ENCODE results near the gene SRBD1.

SRBD1 gene

DNA sequence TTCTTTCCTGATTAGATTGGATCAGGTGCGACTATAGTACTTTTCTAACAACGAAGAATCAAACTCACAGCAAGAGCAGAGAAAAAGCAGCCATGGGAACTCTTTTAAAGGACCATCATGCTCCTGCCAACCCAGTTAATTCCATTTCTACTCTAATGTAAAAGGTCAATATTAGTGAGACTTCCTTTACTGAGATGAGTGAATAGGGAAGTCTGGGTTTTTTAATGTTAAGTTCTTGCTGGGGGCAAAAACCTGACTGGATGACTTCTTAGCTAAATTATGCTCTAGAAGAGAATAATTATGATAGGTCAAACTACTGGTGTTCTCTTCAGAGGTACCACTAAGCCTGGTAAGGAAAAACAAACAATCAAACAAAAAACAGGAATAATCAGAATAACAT is 8.4 kb downstream of the SRBD1 start:
- in situ Hi-C loops (cut with MboI; ENCODE audit: low sequenced_read_pairs) = no loop called here

DNA sequence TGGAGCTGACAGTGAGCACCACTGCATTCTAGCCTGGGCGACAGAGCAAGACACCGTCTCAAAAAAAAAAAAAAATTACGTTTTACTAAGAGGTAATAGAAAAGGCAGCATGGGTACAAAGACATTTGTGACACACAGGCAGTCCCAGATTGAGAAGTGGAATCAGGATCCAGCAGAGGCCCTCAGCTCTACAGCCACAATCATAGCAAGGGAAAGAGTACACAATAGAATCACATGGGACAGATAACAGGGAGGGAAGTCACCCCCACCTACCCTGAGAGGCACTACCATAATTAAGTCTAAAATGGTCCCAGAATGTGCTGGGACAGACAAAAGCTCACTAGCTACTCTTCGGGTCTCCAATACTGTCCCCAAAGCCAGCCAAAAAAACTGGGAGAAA is 12.5 kb downstream of the SRBD1 start:
- in situ Hi-C loops (cut with MboI; ENCODE audit: low sequenced_read_pairs) = loop anchor here (25.0 kb wide), 1 partner anchor 611 kb away; no protein-coding TSS in a partner anchor

DNA sequence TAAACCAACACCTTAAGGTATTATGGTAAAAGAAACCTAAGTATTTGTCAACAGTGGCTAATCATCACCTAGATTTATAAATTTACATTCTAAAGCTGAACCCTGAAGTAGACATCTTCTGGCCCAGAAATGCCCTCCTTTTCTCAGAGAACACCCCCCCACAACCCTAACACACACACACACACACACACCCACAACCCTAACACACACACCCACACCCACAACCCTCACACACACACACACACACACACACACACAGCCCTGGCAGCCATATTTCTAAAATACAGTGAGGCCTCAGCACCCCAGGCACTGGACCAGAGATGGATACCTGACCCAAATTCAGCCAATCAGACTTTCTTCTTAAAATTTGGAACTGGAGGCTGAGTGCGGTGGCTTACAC is 14.3 kb downstream of the SRBD1 start:
- in situ Hi-C loops (cut with MboI; ENCODE audit: low sequenced_read_pairs) = loop anchor here (25.0 kb wide), 1 partner anchor 609 kb away; no protein-coding TSS in a partner anchor

DNA sequence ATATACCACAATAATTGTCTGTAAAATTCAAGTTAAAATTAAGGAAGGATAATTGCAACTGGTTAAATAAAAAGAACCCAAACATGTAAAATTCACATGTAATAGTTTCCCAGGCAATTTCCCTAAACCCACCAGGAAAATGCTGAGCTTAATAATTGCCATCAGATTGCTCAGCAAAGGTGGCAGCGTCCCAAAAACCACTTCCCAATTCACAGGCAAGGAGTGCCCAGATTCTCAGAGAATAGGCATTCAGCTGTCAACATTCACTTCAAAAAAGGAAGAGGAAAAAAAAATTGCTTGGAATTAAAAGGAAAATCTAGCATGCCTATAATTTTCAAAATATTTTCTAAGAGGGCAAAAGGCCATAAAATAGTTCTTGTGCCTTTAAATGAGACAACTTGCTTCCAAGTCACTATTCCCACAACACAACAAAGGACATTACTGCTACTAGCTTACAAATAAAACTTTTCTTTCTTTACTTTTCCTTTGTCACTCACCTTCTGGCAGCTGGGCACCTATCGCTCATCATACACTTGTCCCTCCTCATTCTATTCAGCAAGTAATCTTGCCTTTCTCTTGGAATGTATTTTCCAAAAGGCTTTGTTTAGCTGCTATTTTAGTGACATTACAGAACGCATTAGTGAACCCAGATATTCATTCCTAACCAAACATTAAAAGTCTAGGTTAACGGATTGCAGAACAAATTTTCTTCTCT is 15.2 kb downstream of the SRBD1 start:
- in situ Hi-C loops (cut with MboI; ENCODE audit: low sequenced_read_pairs) = loop anchor here (25.0 kb wide), 1 partner anchor 609 kb away; no protein-coding TSS in a partner anchor

DNA sequence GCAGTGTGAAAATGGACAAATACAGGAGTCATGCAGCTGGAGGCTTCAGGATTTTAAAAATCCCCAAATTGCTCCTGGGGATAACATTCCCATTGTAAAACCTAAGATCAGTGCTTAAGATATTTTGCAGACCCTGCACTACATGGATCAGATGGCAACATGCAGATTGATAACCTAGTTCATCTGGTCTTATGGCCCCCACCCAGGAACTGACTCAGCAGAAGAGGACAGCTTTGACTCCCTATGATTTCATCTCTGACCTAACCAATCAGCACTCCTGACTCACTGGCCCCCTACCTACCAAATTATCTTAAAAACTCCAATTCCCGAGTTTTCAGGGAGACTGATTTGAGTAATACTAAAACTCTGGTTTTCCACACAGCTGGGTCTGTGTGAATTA is 20.0 kb downstream of the SRBD1 start:
- in situ Hi-C loops (cut with MboI; ENCODE audit: low sequenced_read_pairs) = loop anchor here (25.0 kb wide), 1 partner anchor 604 kb away; no protein-coding TSS in a partner anchor

DNA sequence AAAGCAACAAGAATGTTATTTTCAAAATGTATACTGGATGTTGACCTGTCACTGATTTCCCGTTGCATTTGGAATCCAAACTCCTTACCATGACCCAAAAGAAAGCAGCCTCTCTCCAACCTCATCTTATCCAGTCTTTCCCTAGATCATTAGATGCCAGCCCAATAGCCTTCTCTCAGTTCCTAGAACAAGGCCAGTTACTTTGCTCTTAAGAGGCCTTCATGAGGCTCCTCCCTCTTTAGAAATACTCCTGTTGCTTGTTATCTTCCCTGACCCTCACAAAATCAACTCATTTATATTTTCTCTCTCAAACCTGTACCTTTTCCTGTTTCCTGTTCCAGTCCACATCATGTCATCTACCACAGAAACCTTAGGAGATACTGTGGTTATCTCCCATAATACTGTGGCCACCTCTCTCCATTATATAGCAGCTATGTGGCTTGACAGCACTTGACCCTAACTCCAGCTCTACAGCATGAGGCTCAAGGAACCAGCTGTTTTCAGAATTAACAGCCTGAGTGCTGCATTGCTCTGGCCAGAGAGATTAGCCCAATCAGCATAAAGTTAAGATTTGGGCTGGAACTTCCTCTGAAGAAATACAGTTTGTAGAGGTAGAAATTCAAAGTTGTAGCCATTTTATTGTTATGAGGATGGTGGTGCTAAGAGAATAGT is 22.8 kb downstream of the SRBD1 start:
- in situ Hi-C loops (cut with MboI; ENCODE audit: low sequenced_read_pairs) = loop anchor here (25.0 kb wide), 1 partner anchor 601 kb away; no protein-coding TSS in a partner anchor

DNA sequence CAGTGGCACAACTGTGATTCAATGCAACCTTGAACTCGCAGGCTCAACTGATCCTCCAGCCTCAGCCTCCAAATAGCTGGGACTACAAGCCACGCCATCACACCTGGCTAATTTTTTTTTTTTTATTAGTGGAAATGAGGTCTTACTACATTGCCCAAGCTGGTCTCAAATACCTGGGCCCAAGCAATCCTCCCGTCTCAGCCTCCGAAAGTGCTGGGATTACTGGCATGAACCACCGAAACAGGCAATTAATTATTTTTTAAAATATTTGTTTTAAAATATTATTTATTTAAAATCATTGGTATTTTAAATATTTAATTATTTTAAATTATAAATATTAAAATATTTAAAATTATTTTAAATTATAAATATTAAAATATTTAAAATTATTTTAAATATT is 24.5 kb downstream of the SRBD1 start:
- in situ Hi-C loops (cut with MboI; ENCODE audit: low sequenced_read_pairs) = loop anchor here (25.0 kb wide), 1 partner anchor 599 kb away; no protein-coding TSS in a partner anchor

DNA sequence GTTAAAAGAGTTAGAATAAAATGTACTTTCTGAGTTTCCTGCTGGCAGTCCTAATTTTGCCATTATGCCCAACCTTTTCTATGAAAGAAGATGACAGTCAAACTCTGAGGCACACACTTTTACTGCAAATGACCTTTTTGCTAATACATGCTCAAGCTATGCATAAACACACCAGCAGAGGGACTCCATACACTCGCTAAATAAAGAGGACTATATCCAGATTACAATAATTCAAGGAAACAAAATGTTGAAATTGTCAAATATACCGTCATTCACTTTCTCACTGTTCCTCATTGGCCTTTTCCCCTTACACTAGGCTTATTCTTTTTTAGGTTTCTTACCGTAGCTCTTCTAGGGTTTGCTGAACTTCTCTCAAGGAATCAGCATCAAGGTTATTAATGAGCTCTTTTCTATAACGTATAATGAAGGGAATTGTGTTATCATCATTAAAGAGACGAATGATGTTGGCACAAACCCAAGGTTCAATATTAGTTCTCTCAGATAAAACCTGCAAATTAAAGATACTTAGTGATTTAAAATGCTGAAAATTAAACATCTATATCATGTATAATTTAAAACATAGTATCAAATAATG is 25.7 kb downstream of the SRBD1 start:
- in situ Hi-C loops (cut with MboI; ENCODE audit: low sequenced_read_pairs) = loop anchor here (25.0 kb wide), 1 partner anchor 598 kb away; no protein-coding TSS in a partner anchor

DNA sequence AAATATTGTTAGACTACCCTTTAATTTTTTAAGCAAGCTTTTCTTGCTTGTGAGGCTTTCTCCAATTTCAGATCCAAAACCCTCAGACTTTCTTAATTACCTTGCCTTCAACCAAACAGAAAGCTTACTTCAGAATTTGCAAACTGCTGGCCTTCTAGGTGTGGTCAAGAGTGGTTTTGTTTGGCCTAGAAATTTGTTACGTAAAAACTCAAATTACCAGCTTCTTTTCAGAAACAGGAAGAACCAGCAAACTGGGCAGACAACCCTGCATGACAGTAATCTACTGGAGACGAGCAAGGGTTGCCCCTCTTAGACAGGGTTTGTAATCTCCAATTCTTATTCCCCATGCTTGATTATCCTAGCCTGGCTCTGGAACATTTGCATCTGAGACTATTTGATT is 27.1 kb downstream of the SRBD1 start:
- in situ Hi-C loops (cut with MboI; ENCODE audit: low sequenced_read_pairs) = loop anchor here (25.0 kb wide), 1 partner anchor 597 kb away; no protein-coding TSS in a partner anchor

DNA sequence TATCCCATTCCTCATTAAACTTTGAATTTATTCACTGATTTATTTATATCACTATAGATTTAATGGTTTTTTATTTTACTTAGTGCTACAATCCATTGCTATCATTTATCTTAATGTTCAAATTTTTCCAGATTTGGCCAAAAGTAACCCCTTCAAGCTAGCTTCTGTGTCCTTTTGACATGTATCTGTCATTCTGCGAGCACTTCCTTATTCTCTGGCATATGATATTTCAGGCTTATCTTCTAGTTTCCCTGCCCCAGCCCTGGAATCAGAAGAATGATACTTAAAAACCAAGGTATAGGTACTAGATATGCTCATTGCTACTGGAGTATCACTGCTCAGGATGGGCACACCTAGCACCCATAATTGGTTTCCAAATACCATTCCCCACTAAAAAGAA is 28.5 kb downstream of the SRBD1 start:
- in situ Hi-C loops (cut with MboI; ENCODE audit: low sequenced_read_pairs) = loop anchor here (25.0 kb wide), 1 partner anchor 595 kb away; no protein-coding TSS in a partner anchor

DNA sequence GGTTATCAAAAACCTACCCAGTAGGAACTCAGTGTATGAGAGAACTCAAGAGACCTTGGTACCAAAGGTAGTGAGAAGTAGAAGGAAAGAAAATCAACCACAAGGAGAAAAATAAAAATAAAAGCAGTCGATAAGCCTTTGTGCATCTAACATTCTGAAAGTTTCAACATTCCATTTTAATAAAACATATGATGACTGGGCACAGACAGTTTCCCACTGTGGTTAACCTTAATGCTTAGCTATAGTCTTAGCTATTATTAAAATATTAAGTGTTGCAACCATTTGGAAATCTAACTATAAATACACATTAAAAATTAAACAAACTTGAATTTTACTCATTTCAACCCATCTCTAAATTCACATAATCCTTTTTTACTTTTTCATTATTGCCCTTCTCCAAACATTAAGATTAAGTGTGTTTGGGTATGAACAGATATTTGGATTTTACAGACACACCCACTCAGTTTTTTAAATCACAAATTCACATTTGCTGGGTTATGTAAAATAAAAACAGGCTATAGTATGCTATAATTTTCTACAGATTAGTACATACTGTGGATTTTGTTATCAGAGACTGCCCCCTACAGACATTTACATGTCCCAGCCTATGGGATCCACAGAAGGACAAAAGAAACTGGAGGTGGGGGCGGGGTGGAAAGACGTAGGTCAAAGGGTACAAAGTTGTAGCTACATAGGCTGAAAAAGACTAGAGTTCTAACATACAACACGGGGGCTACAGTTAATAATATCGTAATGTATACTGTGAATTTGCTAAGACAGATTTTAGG is 32.8 kb downstream of the SRBD1 start:
- in situ Hi-C loops (cut with MboI; ENCODE audit: low sequenced_read_pairs) = loop anchor here (25.0 kb wide), 1 partner anchor 591 kb away; no protein-coding TSS in a partner anchor

DNA sequence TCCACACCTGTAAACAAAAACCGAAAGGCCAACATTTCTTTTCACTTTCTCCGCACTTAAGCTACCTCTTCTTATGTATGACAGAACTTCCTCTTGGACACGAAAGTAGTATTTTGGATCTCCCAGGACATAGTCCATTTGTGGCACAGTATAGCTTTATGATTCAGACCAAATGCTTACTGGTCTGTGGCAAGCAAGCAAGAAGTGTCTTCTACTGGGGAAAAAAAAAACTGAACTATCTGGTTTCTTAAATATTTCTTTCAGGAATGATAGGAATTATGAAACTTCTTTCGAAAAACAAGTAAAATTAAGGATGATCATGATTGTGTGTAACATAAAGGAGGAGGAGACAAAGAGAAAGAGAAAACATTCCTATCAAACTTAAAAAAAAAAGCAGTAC is 33.6 kb downstream of the SRBD1 start:
- in situ Hi-C loops (cut with MboI; ENCODE audit: low sequenced_read_pairs) = loop anchor here (25.0 kb wide), 1 partner anchor 590 kb away; no protein-coding TSS in a partner anchor

DNA sequence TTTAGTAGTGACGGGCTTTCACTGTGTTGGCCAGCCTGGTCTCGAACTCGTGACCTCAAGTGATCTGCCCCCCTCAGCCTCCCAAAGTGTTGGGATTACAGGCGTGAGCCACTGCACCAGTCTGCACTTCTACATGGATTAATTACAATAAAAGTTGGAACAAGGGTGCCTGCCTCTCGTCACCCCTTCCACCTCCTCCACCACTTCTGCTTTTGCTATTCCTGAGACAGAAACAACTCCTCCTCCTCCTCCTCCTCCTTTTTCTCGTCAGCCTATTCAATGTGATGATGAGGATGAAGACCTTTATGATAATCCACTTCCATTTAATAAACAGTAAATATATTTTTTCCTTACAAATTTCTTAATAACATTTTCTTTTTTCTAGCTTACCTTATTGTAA is 35.2 kb downstream of the SRBD1 start:
- in situ Hi-C loops (cut with MboI; ENCODE audit: low sequenced_read_pairs) = loop anchor here (25.0 kb wide), 1 partner anchor 589 kb away; no protein-coding TSS in a partner anchor

DNA sequence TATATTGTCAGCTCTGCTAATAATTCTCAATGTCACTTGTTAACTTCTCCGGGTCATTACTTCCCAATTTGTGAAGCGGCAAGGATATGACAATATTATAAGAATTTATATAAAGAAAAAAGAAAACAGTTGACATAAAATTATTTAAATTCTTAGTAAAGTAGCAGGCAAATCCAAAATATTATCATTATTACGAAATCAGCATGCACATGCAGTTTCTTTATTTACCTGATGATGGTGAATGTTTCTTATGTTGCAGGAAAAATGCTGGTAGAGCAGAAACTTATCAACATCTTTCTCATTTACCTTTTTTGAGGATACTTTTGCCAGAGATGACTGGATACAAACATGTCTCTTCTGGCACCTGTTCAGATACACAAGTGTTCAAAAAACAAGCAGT is 38.1 kb downstream of the SRBD1 start:
- in situ Hi-C loops (cut with MboI; ENCODE audit: low sequenced_read_pairs) = no loop called here

DNA sequence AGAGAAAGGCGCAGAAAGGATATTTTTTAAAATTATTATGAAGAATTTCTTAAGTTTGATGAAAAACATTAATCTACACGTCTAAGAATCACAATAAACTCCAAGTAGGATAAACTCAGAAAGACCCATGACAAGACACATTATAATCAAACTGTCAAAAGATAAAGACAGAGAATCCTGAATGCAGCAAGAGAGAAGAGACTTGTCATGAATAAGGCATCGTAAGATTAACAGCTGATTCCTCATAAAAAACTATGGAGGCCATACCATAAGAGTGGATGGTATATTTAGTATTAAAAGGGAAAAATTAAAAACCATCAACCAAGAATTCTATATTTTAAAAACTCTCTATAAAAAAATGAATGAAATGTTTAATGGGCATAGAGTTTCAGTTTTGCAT is 39.1 kb downstream of the SRBD1 start:
- in situ Hi-C loops (cut with MboI; ENCODE audit: low sequenced_read_pairs) = no loop called here

DNA sequence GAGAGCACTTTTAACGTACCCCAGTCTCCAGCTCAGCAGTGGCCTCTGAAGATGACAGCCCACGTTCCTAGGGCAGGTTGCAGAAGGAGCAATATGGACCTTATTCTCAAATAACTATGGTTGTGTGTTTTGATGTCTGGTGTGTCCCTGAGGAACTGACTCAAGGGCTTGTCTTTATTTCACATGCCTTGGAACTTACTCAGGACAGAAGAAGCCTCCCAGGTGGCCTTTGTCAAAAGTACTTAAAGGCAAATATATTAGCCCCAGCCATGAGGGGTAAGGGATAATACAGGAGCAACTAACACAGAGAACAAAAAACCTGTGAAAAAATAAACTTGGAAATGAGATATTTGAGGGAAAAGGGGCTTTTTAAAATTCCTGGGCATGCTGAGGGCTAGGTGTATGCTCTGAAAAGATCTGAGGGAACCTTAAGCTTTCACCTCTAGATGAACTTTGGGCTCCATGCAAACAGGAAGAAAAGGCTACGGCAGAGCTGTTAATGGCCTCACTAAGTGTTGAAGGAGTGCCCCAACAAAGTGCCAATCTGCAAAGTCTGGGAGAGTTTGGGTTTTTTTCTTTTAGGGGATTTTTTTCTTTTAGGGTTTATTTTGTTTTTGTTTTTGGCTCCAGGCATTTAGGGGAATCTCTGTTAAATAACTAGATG is 40.3 kb downstream of the SRBD1 start:
- in situ Hi-C loops (cut with MboI; ENCODE audit: low sequenced_read_pairs) = no loop called here

DNA sequence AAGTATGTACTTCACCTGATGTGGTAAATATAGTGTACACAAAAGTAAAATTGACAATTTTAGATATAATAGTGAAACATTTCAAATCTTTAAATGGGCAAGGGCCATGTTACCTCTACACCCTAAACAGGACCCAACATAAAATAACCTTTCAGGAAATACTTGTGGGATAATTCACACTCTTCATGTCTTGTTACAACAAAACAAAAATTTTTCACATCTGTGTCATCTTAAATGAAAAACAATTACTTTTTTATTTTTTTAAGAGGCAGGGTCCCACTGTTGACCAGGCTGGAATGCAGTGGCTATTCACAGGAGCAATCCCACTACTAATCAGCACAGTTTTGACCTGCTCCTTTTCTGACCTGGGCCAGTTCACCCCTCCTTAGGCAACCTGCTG is 42.1 kb downstream of the SRBD1 start:
- in situ Hi-C loops (cut with MboI; ENCODE audit: low sequenced_read_pairs) = no loop called here

DNA sequence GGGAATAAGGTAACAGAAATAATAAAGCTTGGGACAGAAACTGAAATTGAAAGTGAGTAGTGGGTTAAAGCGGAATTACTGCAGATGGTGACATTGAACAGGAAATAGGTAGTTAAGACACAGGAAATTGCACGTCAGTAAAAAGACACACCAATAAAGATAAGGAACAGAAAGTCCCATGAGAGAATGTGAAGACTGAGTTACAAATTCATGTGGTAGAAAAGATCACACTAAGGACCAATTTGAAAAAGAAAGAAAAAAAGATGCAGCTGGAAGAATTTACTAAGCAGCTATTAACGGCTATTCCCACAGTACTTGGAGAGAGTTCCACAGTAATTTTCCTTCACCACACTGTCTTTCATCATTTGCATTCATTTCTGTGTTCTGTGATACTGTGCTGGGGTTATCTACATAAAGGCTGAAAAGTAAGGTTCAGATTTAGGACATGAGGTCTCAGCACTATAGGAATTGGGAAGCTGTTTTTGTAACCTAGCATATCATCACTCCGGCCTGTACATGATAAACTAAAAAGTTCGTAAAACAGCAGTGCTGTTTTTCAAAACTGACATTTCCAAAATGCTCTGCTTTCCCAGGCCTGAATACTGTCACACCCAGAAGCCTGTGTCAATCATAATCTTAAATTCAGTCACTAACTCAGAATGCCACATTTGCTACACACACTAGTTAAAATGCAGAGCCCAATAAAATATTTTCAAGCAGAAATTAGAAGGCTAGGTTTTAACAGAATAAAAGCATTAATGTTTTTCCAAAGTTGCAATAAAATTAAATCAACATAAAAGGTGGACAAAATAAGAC is 42.9 kb downstream of the SRBD1 start:
- in situ Hi-C loops (cut with MboI; ENCODE audit: low sequenced_read_pairs) = no loop called here

DNA sequence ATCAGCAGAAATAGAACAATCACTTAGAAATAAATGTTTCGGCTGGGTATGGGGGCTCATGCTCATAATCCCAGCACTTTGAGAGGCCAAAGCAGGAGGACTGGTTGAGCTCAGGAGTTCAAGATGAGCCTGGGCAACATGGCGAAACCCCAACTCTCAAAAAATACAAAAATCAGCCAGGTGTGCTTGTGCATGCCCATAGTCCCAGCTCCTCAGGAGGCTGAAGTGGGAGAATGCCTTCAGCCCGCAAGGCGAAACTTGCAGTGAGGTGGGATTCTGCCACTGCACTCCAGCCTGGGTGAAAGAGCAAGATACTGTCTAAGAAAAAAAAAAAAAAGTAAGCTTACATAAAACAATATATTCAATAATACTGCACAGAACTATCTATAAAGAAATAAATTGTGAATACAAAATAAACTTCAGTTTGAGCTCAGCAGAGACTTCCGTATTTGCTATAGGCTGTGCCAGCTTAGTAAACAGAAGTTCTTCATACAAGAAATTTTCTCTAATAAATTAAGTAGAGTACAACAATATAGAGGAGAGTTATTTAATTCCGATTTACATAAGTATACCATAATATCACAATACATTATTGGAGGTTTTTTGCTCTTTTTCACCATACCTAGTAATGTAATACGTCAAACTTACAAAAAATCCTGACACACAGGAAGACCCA is 43.6 kb downstream of the SRBD1 start:
- in situ Hi-C loops (cut with MboI; ENCODE audit: low sequenced_read_pairs) = no loop called here
